Measurements from ENCODE around the gene SND1. TPM values are rescaled to one million over a fixed set of nuclear protein-coding genes. Genes with fewer than 3 reads are reported as not detected.

Gene SND1
- total and polyA plus RNA-seq, 4 donors = 59.4 to 214 (median 84.1) TPM

DNA sequence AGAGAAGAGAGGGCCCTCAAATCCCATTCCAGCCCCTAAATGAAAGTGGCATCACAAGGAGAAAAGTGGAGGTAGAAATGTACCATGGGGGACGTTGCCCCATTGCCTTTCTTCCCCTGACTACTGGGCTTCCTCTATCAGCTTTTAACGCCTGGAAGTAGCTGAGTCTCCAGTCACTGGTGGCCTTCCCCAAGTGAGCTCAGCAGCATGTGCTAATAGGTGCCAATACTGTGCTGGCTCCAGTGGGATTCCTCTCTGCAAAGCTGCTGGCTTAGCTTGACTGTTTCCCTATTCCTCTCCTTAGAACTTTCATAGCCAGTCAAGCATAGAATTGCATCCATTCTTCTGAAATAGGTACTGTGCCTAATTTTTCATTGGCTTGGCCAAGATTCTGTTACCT, 346.7 kb downstream of the SND1 start:
- no peaks in the 10 kb centered on the region for H3K9me3 ChIP-seq (ENCODE audit: control insufficient read depth in 4 of 4, low read length in 3 of 4)
- H3K27me3 ChIP-seq (ENCODE audit: control insufficient read depth in 4 of 4, insufficient read depth in 4 of 4, low read length in 3 of 4) = no peaks in the 10 kb centered on the region
- no peak overlapping the region for H3K9ac ChIP-seq (ENCODE audit: low read depth in 1 of 2, low read length in 2 of 2)
- H3K4me1 ChIP-seq (ENCODE audit: control insufficient read depth in 4 of 4, insufficient read depth in 4 of 4, low read length in 3 of 4) = peaks cover 8 to 43% (median 36%) of the 10 kb centered on the region in 4 donors
- WGBS = 88% methylated on average over 2 of the region's 2 CpGs
- DNase-seq (ENCODE audit: low spot score) = no peak
- H3K4me3 ChIP-seq (ENCODE audit: low read depth in 1 of 3, low read length in 3 of 3) = no peak overlapping the region
- peaks cover 0 to 6% (median 1%) of the 10 kb centered on the region in 4 donors for H3K36me3 ChIP-seq (ENCODE audit: control insufficient read depth in 4 of 4, insufficient read depth in 3 of 4, low read depth in 1 of 4, low read length in 3 of 4)
- H3K27ac ChIP-seq (ENCODE audit: low read depth in 1 of 2, low read length in 2 of 2) = no peak overlapping the region
- no peak for TF ChIP-seq TAF1 (conservative IDR thresholded peaks at IDR 0.05)
- TF ChIP-seq, protein P1, sequence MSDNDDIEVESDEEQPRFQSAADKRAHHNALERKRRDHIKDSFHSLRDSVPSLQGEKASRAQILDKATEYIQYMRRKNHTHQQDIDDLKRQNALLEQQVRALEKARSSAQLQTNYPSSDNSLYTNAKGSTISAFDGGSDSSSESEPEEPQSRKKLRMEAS (IDR thresholded peaks at IDR 0.05) = no peak
- TF ChIP-seq EGR1 (IDR thresholded peaks at IDR 0.05; ENCODE audit: low read depth in 2 of 2) = no peak
- TF ChIP-seq GABPA (IDR thresholded peaks at IDR 0.05 in 1 of 2, conservative IDR thresholded peaks at IDR 0.05 in 1 of 2) = no peak
- TF ChIP-seq FOXA1 (IDR thresholded peaks at IDR 0.05) = no peak
- TF ChIP-seq, protein P2, sequence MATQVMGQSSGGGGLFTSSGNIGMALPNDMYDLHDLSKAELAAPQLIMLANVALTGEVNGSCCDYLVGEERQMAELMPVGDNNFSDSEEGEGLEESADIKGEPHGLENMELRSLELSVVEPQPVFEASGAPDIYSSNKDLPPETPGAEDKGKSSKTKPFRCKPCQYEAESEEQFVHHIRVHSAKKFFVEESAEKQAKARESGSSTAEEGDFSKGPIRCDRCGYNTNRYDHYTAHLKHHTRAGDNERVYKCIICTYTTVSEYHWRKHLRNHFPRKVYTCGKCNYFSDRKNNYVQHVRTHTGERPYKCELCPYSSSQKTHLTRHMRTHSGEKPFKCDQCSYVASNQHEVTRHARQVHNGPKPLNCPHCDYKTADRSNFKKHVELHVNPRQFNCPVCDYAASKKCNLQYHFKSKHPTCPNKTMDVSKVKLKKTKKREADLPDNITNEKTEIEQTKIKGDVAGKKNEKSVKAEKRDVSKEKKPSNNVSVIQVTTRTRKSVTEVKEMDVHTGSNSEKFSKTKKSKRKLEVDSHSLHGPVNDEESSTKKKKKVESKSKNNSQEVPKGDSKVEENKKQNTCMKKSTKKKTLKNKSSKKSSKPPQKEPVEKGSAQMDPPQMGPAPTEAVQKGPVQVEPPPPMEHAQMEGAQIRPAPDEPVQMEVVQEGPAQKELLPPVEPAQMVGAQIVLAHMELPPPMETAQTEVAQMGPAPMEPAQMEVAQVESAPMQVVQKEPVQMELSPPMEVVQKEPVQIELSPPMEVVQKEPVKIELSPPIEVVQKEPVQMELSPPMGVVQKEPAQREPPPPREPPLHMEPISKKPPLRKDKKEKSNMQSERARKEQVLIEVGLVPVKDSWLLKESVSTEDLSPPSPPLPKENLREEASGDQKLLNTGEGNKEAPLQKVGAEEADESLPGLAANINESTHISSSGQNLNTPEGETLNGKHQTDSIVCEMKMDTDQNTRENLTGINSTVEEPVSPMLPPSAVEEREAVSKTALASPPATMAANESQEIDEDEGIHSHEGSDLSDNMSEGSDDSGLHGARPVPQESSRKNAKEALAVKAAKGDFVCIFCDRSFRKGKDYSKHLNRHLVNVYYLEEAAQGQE (IDR thresholded peaks at IDR 0.05) = no peak
- no peak for TF ChIP-seq JUND (IDR thresholded peaks at IDR 0.05)
- TF ChIP-seq, protein P3, sequence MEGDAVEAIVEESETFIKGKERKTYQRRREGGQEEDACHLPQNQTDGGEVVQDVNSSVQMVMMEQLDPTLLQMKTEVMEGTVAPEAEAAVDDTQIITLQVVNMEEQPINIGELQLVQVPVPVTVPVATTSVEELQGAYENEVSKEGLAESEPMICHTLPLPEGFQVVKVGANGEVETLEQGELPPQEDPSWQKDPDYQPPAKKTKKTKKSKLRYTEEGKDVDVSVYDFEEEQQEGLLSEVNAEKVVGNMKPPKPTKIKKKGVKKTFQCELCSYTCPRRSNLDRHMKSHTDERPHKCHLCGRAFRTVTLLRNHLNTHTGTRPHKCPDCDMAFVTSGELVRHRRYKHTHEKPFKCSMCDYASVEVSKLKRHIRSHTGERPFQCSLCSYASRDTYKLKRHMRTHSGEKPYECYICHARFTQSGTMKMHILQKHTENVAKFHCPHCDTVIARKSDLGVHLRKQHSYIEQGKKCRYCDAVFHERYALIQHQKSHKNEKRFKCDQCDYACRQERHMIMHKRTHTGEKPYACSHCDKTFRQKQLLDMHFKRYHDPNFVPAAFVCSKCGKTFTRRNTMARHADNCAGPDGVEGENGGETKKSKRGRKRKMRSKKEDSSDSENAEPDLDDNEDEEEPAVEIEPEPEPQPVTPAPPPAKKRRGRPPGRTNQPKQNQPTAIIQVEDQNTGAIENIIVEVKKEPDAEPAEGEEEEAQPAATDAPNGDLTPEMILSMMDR (IDR thresholded peaks at IDR 0.05; ENCODE audit: low read depth, low read length, missing input control) = no peak
- TF ChIP-seq RXRA (IDR thresholded peaks at IDR 0.05) = no peak
- TF ChIP-seq, protein P4, sequence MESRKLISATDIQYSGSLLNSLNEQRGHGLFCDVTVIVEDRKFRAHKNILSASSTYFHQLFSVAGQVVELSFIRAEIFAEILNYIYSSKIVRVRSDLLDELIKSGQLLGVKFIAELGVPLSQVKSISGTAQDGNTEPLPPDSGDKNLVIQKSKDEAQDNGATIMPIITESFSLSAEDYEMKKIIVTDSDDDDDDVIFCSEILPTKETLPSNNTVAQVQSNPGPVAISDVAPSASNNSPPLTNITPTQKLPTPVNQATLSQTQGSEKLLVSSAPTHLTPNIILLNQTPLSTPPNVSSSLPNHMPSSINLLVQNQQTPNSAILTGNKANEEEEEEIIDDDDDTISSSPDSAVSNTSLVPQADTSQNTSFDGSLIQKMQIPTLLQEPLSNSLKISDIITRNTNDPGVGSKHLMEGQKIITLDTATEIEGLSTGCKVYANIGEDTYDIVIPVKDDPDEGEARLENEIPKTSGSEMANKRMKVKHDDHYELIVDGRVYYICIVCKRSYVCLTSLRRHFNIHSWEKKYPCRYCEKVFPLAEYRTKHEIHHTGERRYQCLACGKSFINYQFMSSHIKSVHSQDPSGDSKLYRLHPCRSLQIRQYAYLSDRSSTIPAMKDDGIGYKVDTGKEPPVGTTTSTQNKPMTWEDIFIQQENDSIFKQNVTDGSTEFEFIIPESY (IDR thresholded peaks at IDR 0.05) = no peak
- TF ChIP-seq SP1 (IDR thresholded peaks at IDR 0.05) = no peak
- TF ChIP-seq NR2F2 (IDR thresholded peaks at IDR 0.05) = no peak
- TF ChIP-seq YY1 (IDR thresholded peaks at IDR 0.05) = no peak
- TF ChIP-seq RAD21 (IDR thresholded peaks at IDR 0.05) = no peak
- TF ChIP-seq, protein P5, sequence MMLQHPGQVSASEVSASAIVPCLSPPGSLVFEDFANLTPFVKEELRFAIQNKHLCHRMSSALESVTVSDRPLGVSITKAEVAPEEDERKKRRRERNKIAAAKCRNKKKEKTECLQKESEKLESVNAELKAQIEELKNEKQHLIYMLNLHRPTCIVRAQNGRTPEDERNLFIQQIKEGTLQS (IDR thresholded peaks at IDR 0.05) = no peak
- no peak for TF ChIP-seq HNF4A (conservative IDR thresholded peaks at IDR 0.05)
- TF ChIP-seq HNF4G (IDR thresholded peaks at IDR 0.05) = no peak
- no peak for TF ChIP-seq FOXA2 (IDR thresholded peaks at IDR 0.05)

Data from liver (tissue), 9 donors.